H1 (cell line): ENCODE results near the gene POU2F1. TPM values are rescaled to one million over a fixed set of nuclear protein-coding genes. Genes with fewer than 3 reads are reported as not detected.

ENCODE experiments used
- BCL11A ChIP-seq, 2 experiments: IDR thresholded peaks; one replicate each; pipeline ENCODE4 v1.6.1; 2011; ENCODE audit warnings: low read depth in 2 of 2, low read length in 2 of 2, mild to moderate bottlenecking in 2 of 2
- CTBP2 ChIP-seq: IDR thresholded peaks from 2 replicates; pipeline ENCODE4 v1.7.0; 2011; ENCODE audit warnings: borderline replicate concordance, mild to moderate bottlenecking, moderate library complexity, mixed read lengths, low read length; ENCODE audit not compliant: insufficient read depth, insufficient read length
- GABPA ChIP-seq: IDR thresholded peaks from 2 replicates; pipeline ENCODE4 v1.6.1; 2011; ENCODE audit warnings: mild to moderate bottlenecking, low read length, moderate library complexity, borderline replicate concordance; ENCODE audit not compliant: insufficient read depth
- POLR2A ChIP-seq, 2 experiments: IDR thresholded peaks; 1 replicate in 1 of 2; 2 replicates in 1 of 2; pipeline ENCODE4 v1.6.1; 2011; ENCODE audit warnings: low read depth in 2 of 2, low read length in 2 of 2, mild to moderate bottlenecking in 2 of 2; ENCODE audit errors: control extremely low read depth in 1 of 2
- SUZ12 ChIP-seq: fragments of 200-600 bp; sonication (generic); IDR thresholded peaks from 2 replicates; pipeline ENCODE4 v1.6.1; 2012; ENCODE audit warnings: mild to moderate bottlenecking, inconsistent platforms, low read length, moderate library complexity, mixed read lengths
- polyA plus RNA-seq, 7 experiments: library from polyadenylated mRNA; depleted of rRNA in 3 of 7; stranded (reverse) in 5 of 7; unstranded in 2 of 7; fragments of >200 nt in 5 of 7; fragments of 200-250 nt in 2 of 7; gene quantifications; 1 replicate in 5 of 7; 2 replicates in 1 of 7; 4 replicates in 1 of 7; pipeline versions ENCODE4 v1.2.1 to v1.2.3, GENCODE V29; 2011 to 2013; ENCODE audit warnings: missing spikeins in 2 of 7, mixed read lengths in 2 of 7
- total RNA-seq: library from RNA; stranded (reverse); fragmentation: NEBNext Ultra II Directional; extraction: Animal tissue kit (Norgen Biotek cat#: 25700); gene quantifications from 2 replicates; pipeline ENCODE4 v1.2.1, GENCODE V29; 2021
- TF ChIP-seq, protein P1 (sequence below): fragments of 300-600 bp; sonication (generic); IDR thresholded peaks from 2 replicates; pipeline ENCODE4 v1.7.1; 2012; ENCODE audit warnings: low read length, moderate library complexity, mild to moderate bottlenecking, inconsistent platforms; ENCODE audit not compliant: insufficient replicate concordance
- TF ChIP-seq, protein P2 (sequence below): IDR thresholded peaks from 2 replicates; pipeline ENCODE4 v1.6.1; 2011; ENCODE audit warnings: low read depth, mild to moderate bottlenecking, low read length; ENCODE audit not compliant: insufficient read depth

The POU2F1 gene
- total and polyA plus RNA-seq, 2 of the 8 experiments (the other 6 are each of a cell fraction or from before 2014, with no cell fraction given) = 37.0 to 57.2 TPM

DNA sequence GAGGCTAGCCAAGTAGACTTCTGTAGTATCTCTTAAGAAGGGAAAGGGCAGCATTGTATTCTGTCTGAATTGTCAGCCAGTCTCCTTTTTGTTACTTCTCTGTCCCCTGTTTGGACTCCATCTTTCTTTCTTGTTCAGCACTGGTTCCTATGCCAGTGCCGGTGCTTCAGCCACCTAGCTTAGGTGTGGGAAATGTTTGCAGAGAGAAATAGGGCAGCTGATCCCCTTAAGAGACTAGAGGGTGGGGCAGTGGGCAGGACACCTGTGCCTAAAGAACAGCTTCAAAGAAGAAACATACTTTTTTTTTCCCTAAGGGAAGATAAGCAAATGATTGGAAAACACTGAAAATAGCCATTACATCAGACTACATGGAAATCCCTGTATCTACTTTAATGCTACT, 113.0 kb downstream of the POU2F1 start (continued):
- TF ChIP-seq, protein P1, sequence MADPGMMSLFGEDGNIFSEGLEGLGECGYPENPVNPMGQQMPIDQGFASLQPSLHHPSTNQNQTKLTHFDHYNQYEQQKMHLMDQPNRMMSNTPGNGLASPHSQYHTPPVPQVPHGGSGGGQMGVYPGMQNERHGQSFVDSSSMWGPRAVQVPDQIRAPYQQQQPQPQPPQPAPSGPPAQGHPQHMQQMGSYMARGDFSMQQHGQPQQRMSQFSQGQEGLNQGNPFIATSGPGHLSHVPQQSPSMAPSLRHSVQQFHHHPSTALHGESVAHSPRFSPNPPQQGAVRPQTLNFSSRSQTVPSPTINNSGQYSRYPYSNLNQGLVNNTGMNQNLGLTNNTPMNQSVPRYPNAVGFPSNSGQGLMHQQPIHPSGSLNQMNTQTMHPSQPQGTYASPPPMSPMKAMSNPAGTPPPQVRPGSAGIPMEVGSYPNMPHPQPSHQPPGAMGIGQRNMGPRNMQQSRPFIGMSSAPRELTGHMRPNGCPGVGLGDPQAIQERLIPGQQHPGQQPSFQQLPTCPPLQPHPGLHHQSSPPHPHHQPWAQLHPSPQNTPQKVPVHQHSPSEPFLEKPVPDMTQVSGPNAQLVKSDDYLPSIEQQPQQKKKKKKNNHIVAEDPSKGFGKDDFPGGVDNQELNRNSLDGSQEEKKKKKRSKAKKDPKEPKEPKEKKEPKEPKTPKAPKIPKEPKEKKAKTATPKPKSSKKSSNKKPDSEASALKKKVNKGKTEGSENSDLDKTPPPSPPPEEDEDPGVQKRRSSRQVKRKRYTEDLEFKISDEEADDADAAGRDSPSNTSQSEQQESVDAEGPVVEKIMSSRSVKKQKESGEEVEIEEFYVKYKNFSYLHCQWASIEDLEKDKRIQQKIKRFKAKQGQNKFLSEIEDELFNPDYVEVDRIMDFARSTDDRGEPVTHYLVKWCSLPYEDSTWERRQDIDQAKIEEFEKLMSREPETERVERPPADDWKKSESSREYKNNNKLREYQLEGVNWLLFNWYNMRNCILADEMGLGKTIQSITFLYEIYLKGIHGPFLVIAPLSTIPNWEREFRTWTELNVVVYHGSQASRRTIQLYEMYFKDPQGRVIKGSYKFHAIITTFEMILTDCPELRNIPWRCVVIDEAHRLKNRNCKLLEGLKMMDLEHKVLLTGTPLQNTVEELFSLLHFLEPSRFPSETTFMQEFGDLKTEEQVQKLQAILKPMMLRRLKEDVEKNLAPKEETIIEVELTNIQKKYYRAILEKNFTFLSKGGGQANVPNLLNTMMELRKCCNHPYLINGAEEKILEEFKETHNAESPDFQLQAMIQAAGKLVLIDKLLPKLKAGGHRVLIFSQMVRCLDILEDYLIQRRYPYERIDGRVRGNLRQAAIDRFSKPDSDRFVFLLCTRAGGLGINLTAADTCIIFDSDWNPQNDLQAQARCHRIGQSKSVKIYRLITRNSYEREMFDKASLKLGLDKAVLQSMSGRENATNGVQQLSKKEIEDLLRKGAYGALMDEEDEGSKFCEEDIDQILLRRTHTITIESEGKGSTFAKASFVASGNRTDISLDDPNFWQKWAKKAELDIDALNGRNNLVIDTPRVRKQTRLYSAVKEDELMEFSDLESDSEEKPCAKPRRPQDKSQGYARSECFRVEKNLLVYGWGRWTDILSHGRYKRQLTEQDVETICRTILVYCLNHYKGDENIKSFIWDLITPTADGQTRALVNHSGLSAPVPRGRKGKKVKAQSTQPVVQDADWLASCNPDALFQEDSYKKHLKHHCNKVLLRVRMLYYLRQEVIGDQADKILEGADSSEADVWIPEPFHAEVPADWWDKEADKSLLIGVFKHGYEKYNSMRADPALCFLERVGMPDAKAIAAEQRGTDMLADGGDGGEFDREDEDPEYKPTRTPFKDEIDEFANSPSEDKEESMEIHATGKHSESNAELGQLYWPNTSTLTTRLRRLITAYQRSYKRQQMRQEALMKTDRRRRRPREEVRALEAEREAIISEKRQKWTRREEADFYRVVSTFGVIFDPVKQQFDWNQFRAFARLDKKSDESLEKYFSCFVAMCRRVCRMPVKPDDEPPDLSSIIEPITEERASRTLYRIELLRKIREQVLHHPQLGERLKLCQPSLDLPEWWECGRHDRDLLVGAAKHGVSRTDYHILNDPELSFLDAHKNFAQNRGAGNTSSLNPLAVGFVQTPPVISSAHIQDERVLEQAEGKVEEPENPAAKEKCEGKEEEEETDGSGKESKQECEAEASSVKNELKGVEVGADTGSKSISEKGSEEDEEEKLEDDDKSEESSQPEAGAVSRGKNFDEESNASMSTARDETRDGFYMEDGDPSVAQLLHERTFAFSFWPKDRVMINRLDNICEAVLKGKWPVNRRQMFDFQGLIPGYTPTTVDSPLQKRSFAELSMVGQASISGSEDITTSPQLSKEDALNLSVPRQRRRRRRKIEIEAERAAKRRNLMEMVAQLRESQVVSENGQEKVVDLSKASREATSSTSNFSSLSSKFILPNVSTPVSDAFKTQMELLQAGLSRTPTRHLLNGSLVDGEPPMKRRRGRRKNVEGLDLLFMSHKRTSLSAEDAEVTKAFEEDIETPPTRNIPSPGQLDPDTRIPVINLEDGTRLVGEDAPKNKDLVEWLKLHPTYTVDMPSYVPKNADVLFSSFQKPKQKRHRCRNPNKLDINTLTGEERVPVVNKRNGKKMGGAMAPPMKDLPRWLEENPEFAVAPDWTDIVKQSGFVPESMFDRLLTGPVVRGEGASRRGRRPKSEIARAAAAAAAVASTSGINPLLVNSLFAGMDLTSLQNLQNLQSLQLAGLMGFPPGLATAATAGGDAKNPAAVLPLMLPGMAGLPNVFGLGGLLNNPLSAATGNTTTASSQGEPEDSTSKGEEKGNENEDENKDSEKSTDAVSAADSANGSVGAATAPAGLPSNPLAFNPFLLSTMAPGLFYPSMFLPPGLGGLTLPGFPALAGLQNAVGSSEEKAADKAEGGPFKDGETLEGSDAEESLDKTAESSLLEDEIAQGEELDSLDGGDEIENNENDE = no peak
- TF ChIP-seq BCL11A (IDR thresholded peaks at IDR 0.05; ENCODE audit: low read depth in 2 of 2, low read length in 2 of 2) (no peak), GABPA (no peak), POLR2A (IDR thresholded peaks at IDR 0.05; ENCODE audit: control extremely low read depth in 1 of 2, low read depth in 2 of 2, low read length in 2 of 2) (no peak), CTBP2 (no peak), SUZ12 (no peak)
- TF ChIP-seq, protein P2, sequence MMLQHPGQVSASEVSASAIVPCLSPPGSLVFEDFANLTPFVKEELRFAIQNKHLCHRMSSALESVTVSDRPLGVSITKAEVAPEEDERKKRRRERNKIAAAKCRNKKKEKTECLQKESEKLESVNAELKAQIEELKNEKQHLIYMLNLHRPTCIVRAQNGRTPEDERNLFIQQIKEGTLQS = no peak
